Bone marrow (tissue), 2 donors: ENCODE data around the gene PCSK7.

ENCODE experiments used
- DNase-seq, 2 donors: peaks; one replicate each; lab custom pipeline; 2025; lab: John Stamatoyannopoulos, UW

The PCSK7 gene

GRCh38 chr11:117181586-117182550 is 50.0 kb downstream of the PCSK7 start:
- no peak for DNase-seq

- peak in 1 of 2 donors; percentile 22 for DNase-seq
Measured at GRCh38 chr11:117180661-117181585, 51.0 kb downstream of the PCSK7 start.

GRCh38 chr11:117180020-117180419 is 51.9 kb downstream of the PCSK7 start:
- no peak for DNase-seq

- DNase-seq: no peak
Measured at GRCh38 chr11:117179048-117179999, 52.5 kb downstream of the PCSK7 start.

- DNase-seq: peak; percentile 65 to 79
Measured at GRCh38 chr11:117178210-117179034, 53.5 kb downstream of the PCSK7 start, which contains the start of gene SIDT2. TSS of gene SIDT2 (plus strand) at chr11:117178743. CDS start at chr11:117179264, 521 bp downstream.

- DNase-seq: no peak
Measured at GRCh38 chr11:117177534-117178209, 54.2 kb downstream of the PCSK7 start.

GRCh38 chr11:117176186-117176585 is 55.7 kb downstream of the PCSK7 start:
- no peak for DNase-seq

- no peak for DNase-seq
Measured at GRCh38 chr11:117175781-117176180, 56.1 kb downstream of the PCSK7 start.

- DNase-seq: no peak
Measured at GRCh38 chr11:117175104-117175503, 56.8 kb downstream of the PCSK7 start.

GRCh38 chr11:117172724-117173421 is 59.0 kb downstream of the PCSK7 start:
- DNase-seq: no peak

GRCh38 chr11:117171404-117172061 is 60.3 kb downstream of the PCSK7 start:
- DNase-seq: no peak

- no peak for DNase-seq
Measured at GRCh38 chr11:117171007-117171403, 60.9 kb downstream of the PCSK7 start.

GRCh38 chr11:117170210-117170609 is 61.7 kb downstream of the PCSK7 start:
- no peak for DNase-seq

- no peak for DNase-seq
Measured at GRCh38 chr11:117169736-117170135, 62.1 kb downstream of the PCSK7 start.

- DNase-seq: no peak
Measured at GRCh38 chr11:117166491-117166890, 65.4 kb downstream of the PCSK7 start.

GRCh38 chr11:117160826-117161225 is 71.0 kb downstream of the PCSK7 start:
- DNase-seq: no peak

- DNase-seq: no peak
Measured at GRCh38 chr11:117159892-117160291, 72.0 kb downstream of the PCSK7 start.

GRCh38 chr11:117157507-117157906 is 74.4 kb downstream of the PCSK7 start:
- no peak for DNase-seq

GRCh38 chr11:117154468-117154867 is 77.4 kb downstream of the PCSK7 start:
- no peak for DNase-seq
